CD4-positive, alpha-beta T cell (primary cell): ENCODE results near the gene ZNF366. TPM values are rescaled to one million over a fixed set of nuclear protein-coding genes. Genes with fewer than 3 reads are reported as not detected.
"Not testable (repeated sequence)": the region's sequence is repeated elsewhere in the genome, so short reads cannot be mapped to it uniquely, and the experiment has no call there.

ENCODE experiments used
- ATAC-seq: fragments of 200-7000 bp; cut with Tn5 transposase; one replicate; pipeline ENCODE4 v1.10.0; 2022; ENCODE audit warnings: mild to moderate bottlenecking; ENCODE audit not compliant: poor library complexity
- CTCF ChIA-PET: fragments of 350-600 bp; sonication (Branson Sonifier 250); formaldehyde crosslinking; loops from one replicate; lab custom pipeline; 2021; ENCODE audit warnings: antibody characterized with exemption, inconsistent platforms; lab: Charles Lee
- POLR2A ChIA-PET: fragments of 350-600 bp; sonication (Branson Sonifier 250); formaldehyde crosslinking; loops from one replicate; lab custom pipeline; 2021; ENCODE audit warnings: antibody characterized with exemption, inconsistent platforms; lab: Charles Lee
- DNase-seq, 14 experiments: peaks; one replicate each; pipeline ENCODE4 v3.0.0-alpha.2; 2013 to 2020; ENCODE audit warnings: mixed read lengths in 2 of 14
- H3K27ac ChIP-seq, 2 donors: one replicate each; pipeline versions ENCODE4 v1.5.1 to v1.7.0; 2013; ENCODE audit warnings: low read length in 2 of 2, low read depth in 1 of 2, mild to moderate bottlenecking in 1 of 2
- H3K27me3 ChIP-seq, 2 experiments: 1 replicate in 1 of 2; 2 replicates in 1 of 2; pipeline versions ENCODE4 v1.6.1 to v1.7.0; 2013; ENCODE audit warnings: low read length in 2 of 2, control low read depth in 1 of 2, mild to moderate bottlenecking in 1 of 2, moderate library complexity in 1 of 2; ENCODE audit not compliant: insufficient read depth in 2 of 2, control insufficient read depth in 1 of 2
- H3K36me3 ChIP-seq: one replicate; pipeline ENCODE4 v1.6.1; 2013; ENCODE audit warnings: low read length, control low read depth; ENCODE audit not compliant: insufficient read depth
- H3K4me1 ChIP-seq: one replicate; pipeline ENCODE4 v1.6.1; 2013; ENCODE audit warnings: low read length, control low read depth; ENCODE audit not compliant: insufficient read depth
- H3K4me3 ChIP-seq: one replicate; pipeline ENCODE4 v1.5.1; 2013; ENCODE audit warnings: mild to moderate bottlenecking, low read length, moderate library complexity
- H3K9me3 ChIP-seq, 2 experiments: 1 replicate in 1 of 2; 2 replicates in 1 of 2; pipeline versions ENCODE4 v1.6.1 to v1.7.0; 2013; ENCODE audit warnings: low read length in 2 of 2, mild to moderate bottlenecking in 2 of 2, control low read depth in 1 of 2, moderate library complexity in 1 of 2; ENCODE audit not compliant: control insufficient read depth in 1 of 2, insufficient read depth in 1 of 2
- H3K27ac Mint-ChIP-seq: one replicate; pipeline ENCODE4 v1.8.0; 2020; ENCODE audit warnings: mixed read lengths
- H3K27me3 Mint-ChIP-seq: one replicate; pipeline ENCODE4 v1.8.0; 2021; ENCODE audit warnings: mixed read lengths
- H3K36me3 Mint-ChIP-seq: one replicate; pipeline ENCODE4 v1.8.0; 2021; ENCODE audit warnings: low read depth, mixed read lengths
- H3K4me1 Mint-ChIP-seq: one replicate; pipeline ENCODE4 v1.8.0; 2021; ENCODE audit warnings: low read depth, mixed read lengths
- H3K4me3 Mint-ChIP-seq: one replicate; pipeline ENCODE4 v1.8.0; 2020; ENCODE audit warnings: mild to moderate bottlenecking, mixed read lengths
- H3K9me3 Mint-ChIP-seq: one replicate; pipeline ENCODE4 v1.8.0; 2020; ENCODE audit warnings: mixed read lengths
- intact Hi-C, 2 experiments: fragments of 100-400 bp; cut with DNase I in 1 of 2; cut with micrococcal nuclease in 1 of 2; formaldehyde crosslinking; loops; one replicate each; pipeline versions ENCODE4 v1.15.1 to v1.9.0; 2023 to 2025; cut with DNase I, micrococcal nuclease
- total RNA-seq, 174 experiments: library from RNA in 2 of 174; stranded (reverse) in 2 of 174; gene quantifications; one replicate each; pipeline ENCODE4 v1.2.3 and lab custom pipeline; 2021 to 2026
- TF ChIP-seq, protein P1 (sequence below): fragments of 200-600 bp; IDR thresholded peaks from one replicate; pipeline ENCODE4 v1.8.0; 2022; ENCODE audit warnings: antibody characterized with exemption, mild to moderate bottlenecking

The ZNF366 gene
- total RNA-seq, 2 experiments from 2014 or later: 0.06 to 0.14 TPM

DNA sequence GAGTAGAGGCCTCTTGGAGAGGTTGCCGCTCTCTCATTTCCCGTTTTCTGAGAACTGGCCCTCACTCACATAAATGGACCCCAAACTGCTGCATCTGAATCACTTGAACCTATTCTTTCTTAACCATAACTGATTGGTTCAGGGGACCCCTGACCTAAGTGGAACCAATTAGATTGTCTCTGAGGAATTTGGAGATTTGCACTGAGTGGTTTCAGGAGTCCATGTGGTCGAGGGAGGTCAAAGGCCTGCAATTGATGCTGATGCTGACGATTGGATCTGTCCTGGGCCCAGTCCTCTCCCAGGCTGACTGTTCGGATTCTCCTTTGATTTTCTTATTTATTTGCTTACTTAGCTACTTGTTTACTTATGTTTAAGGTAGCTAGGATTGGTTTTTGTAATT, 99.1 kb downstream of the ZNF366 start:
- peaks cover 10% of the 10 kb centered on the region for H3K27me3 Mint-ChIP-seq
- Histone ChIP-seq H3K27me3 (no peaks in the 10 kb centered on the region), H3K27ac (no peak overlapping the region), H3K9me3 (no peaks in the 10 kb centered on the region), H3K36me3 (no peaks in the 10 kb centered on the region), H3K4me3 (no peak overlapping the region), H3K4me1 (no peaks in the 10 kb centered on the region)
- intact Hi-C loops: no loop called here
- no peak for DNase-seq
- ATAC-seq: no peak
- H3K9me3 Mint-ChIP-seq: no peaks in the 10 kb centered on the region
- H3K4me1 Mint-ChIP-seq: no peaks in the 10 kb centered on the region
- TF ChIP-seq, protein P1, sequence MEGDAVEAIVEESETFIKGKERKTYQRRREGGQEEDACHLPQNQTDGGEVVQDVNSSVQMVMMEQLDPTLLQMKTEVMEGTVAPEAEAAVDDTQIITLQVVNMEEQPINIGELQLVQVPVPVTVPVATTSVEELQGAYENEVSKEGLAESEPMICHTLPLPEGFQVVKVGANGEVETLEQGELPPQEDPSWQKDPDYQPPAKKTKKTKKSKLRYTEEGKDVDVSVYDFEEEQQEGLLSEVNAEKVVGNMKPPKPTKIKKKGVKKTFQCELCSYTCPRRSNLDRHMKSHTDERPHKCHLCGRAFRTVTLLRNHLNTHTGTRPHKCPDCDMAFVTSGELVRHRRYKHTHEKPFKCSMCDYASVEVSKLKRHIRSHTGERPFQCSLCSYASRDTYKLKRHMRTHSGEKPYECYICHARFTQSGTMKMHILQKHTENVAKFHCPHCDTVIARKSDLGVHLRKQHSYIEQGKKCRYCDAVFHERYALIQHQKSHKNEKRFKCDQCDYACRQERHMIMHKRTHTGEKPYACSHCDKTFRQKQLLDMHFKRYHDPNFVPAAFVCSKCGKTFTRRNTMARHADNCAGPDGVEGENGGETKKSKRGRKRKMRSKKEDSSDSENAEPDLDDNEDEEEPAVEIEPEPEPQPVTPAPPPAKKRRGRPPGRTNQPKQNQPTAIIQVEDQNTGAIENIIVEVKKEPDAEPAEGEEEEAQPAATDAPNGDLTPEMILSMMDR: no peak
- ChIA-PET CTCF (no interaction called here), POLR2A (no interaction called here)
- no peak overlapping the region for H3K27ac Mint-ChIP-seq
- H3K36me3 Mint-ChIP-seq: no peaks in the 10 kb centered on the region
- no peak overlapping the region for H3K4me3 Mint-ChIP-seq

DNA sequence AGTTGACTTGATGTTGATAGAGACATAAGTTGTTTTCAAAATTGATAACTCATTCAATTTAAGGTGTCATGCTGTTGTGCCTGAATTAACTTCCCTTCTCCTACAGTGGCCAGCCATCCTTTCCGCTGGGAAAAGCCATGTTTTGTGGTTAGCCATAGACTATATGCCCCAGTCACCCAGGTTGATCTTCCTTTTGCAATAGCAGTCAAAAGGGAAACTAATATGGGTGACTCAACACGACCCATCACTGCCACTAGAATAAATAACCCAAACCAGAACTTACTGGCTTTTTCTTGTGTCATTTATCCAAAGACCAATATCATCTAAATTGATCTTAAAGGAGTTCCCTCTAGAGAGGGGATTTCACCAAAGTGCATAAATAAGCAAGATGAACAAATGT, 99.7 kb downstream of the ZNF366 start:
- CTCF ChIA-PET: no interaction called here
- ATAC-seq (no peak), DNase-seq (no peak)
- intact Hi-C loops: no loop called here
- Histone ChIP-seq H3K27me3 (no peaks in the 10 kb centered on the region), H3K27ac (no peak overlapping the region), H3K9me3 (no peaks in the 10 kb centered on the region), H3K4me1 (no peaks in the 10 kb centered on the region), H3K36me3 (no peaks in the 10 kb centered on the region), H3K4me3 (no peak overlapping the region)
- Mint-ChIP-seq H3K27me3 (peaks cover 10% of the 10 kb centered on the region), H3K4me1 (no peaks in the 10 kb centered on the region), H3K27ac (no peak overlapping the region), H3K36me3 (no peaks in the 10 kb centered on the region), H3K9me3 (no peaks in the 10 kb centered on the region), H3K4me3 (no peak overlapping the region)
- TF ChIP-seq, protein P1: no peak
- POLR2A ChIA-PET: no interaction called here

DNA sequence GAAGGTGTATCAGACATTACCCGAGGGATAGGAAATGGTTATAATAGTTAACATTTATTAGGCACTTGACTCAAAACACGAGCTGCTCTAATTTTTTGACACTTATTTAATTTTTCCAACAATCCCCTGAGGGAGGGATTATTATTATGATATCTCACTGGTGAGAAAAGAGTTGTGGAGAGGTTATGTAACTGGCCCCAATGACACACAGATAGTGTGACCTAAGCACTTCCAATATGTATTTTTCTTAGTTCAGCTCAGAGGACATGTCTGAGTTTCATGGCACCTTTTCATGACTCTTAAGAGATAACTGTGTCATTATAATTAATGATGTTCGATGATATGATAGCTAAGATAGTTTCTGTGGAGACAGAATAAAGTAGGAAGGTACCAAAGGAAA, 100.1 kb downstream of the ZNF366 start:
- Mint-ChIP-seq H3K9me3 (peaks cover 2% of the 10 kb centered on the region), H3K27ac (no peak overlapping the region), H3K4me1 (no peaks in the 10 kb centered on the region), H3K27me3 (peaks cover 10% of the 10 kb centered on the region), H3K4me3 (no peak overlapping the region), H3K36me3 (no peaks in the 10 kb centered on the region)
- CTCF ChIA-PET: no interaction called here
- H3K27me3 ChIP-seq: no peaks in the 10 kb centered on the region
- H3K27ac ChIP-seq: no peak overlapping the region
- no peaks in the 10 kb centered on the region for H3K4me1 ChIP-seq
- no peak for DNase-seq
- intact Hi-C loops: no loop called here
- H3K36me3 ChIP-seq: no peaks in the 10 kb centered on the region
- TF ChIP-seq, protein P1: no peak
- H3K9me3 ChIP-seq: peaks cover 0 to 2% of the 10 kb centered on the region in 2 experiments
- ATAC-seq: no peak
- no peak overlapping the region for H3K4me3 ChIP-seq
- POLR2A ChIA-PET: no interaction called here

DNA sequence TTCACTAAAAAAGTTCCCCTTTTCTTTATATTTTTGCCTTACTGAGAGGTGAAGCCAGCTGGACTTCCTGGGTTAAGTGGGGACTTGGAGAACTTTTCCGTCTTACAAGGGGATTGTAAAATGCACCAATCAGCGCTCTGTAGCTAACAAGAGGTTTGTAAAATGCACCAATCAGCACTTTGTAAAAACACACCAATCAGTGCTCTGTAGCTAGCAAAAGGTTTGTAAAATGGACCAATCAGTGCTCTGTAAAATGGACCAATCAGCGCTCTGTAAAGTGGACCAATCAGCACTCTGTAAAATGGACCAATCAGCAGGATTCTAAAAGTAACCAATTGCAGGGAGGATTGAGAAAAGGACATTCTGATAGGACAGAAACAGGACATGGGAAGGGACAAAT, 102.4 kb downstream of the ZNF366 start:
- H3K4me3 ChIP-seq, H3K27ac ChIP-seq, H3K4me1 ChIP-seq, H3K27me3 ChIP-seq, H3K27ac Mint-ChIP-seq, ATAC-seq, H3K36me3 Mint-ChIP-seq, H3K4me3 Mint-ChIP-seq, DNase-seq, H3K27me3 Mint-ChIP-seq, POLR2A ChIA-PET, CTCF ChIA-PET, H3K36me3 ChIP-seq, H3K4me1 Mint-ChIP-seq, intact Hi-C loops: not testable (repeated sequence)
- H3K9me3 Mint-ChIP-seq: peaks cover 12% of the 10 kb centered on the region
- peaks cover 6 to 16% of the 10 kb centered on the region in 2 experiments for H3K9me3 ChIP-seq
